OCI-LY7 (cell line): ENCODE data around the gene LYSMD4. TPM values are rescaled to one million over a fixed set of nuclear protein-coding genes. Genes with fewer than 3 reads are reported as not detected.
A peak's percentile ranks its signal among the peaks of the same experiment; 100 is the strongest.

Experiments used
- BruUV-seq: library from RNA; stranded (reverse); fragments of 400-500 nt; replicated peaks from 2 replicates; lab custom pipeline; 2021; lab: Mats Ljungman, UMichigan
- CTCF ChIA-PET: fragments of 300-600 bp; sonication (Branson Sonifier 250); formaldehyde crosslinking; loops from one replicate; lab custom pipeline; 2022; ENCODE audit warnings: antibody characterized with exemption; ENCODE audit not compliant: unreplicated experiment; lab: Charles Lee
- POLR2A ChIA-PET: fragments of 300-600 bp; sonication (Branson Sonifier 250); formaldehyde crosslinking; loops from one replicate; lab custom pipeline; 2022; ENCODE audit warnings: antibody characterized with exemption; lab: Charles Lee
- DNase-seq: peaks from one replicate; pipeline ENCODE4 v3.0.0-alpha.2; 2015; ENCODE audit warnings: low spot score
- H2AFZ ChIP-seq: fragments of 200-600 bp; sonication (generic), shearing (Covaris generic); 2 replicates; pipeline ENCODE4 v1.6.1; 2014; ENCODE audit warnings: mild to moderate bottlenecking, antibody characterized with exemption, low read length, moderate library complexity
- H3K27ac ChIP-seq: fragments of 200-600 bp; sonication (generic); 2 replicates; pipeline ENCODE4 v1.5.1; 2014; ENCODE audit warnings: mixed run types, low read depth, mild to moderate bottlenecking, moderate library complexity, low read length, inconsistent platforms; ENCODE audit not compliant: poor library complexity, severe bottlenecking
- H3K36me3 ChIP-seq: fragments of 200-600 bp; sonication (generic); 2 replicates; pipeline ENCODE4 v1.6.1; 2014; ENCODE audit warnings: mild to moderate bottlenecking, antibody characterized with exemption, low read length, moderate library complexity, mixed read lengths; ENCODE audit not compliant: insufficient read depth
- H3K4me1 ChIP-seq: fragments of 200-600 bp; sonication (generic); 2 replicates; pipeline ENCODE4 v1.5.1; 2014; ENCODE audit warnings: mild to moderate bottlenecking, low read length; ENCODE audit not compliant: insufficient read depth, poor library complexity, severe bottlenecking
- H3K4me2 ChIP-seq: fragments of 200-600 bp; sonication (generic); 2 replicates; pipeline ENCODE4 v1.6.1; 2014; ENCODE audit warnings: mild to moderate bottlenecking, low read length
- H3K4me3 ChIP-seq: fragments of 200-600 bp; sonication (generic); 2 replicates; pipeline ENCODE4 v1.5.1; 2014; ENCODE audit warnings: mild to moderate bottlenecking, low read depth, low read length; ENCODE audit not compliant: poor library complexity, severe bottlenecking
- H3K79me2 ChIP-seq: fragments of 200-600 bp; sonication (generic); 2 replicates; pipeline ENCODE4 v1.6.1; 2016; ENCODE audit warnings: low read depth, mild to moderate bottlenecking, low read length, moderate library complexity, mixed read lengths; ENCODE audit not compliant: insufficient read depth
- H3K9me2 ChIP-seq: fragments of 200-600 bp; sonication (generic); 2 replicates; pipeline ENCODE4 v1.6.1; 2016; ENCODE audit warnings: mild to moderate bottlenecking, low read length, mixed read lengths; ENCODE audit not compliant: insufficient read depth
- H3K9me3 ChIP-seq: fragments of 200-600 bp; sonication (generic); 2 replicates; pipeline ENCODE4 v1.6.1; 2014; ENCODE audit warnings: mild to moderate bottlenecking, mixed run types, low read length, mixed read lengths
- H4K20me1 ChIP-seq: fragments of 200-600 bp; sonication (generic); 2 replicates; pipeline ENCODE4 v1.6.1; 2014; ENCODE audit warnings: mild to moderate bottlenecking, antibody characterized with exemption, low read length, moderate library complexity, mixed read lengths; ENCODE audit not compliant: insufficient read depth
- CTCF ChIP-seq: fragments of 200-600 bp; sonication (generic); conservative IDR thresholded peaks from 2 replicates; pipeline ENCODE4 v1.5.1; 2014; ENCODE audit warnings: mild to moderate bottlenecking, antibody characterized with exemption, low read length, moderate library complexity, mixed read lengths
- EZH2phosphoT487 ChIP-seq: fragments of 200-600 bp; sonication (generic); IDR thresholded peaks from 2 replicates; pipeline ENCODE4 v1.6.1; 2018; ENCODE audit warnings: low read depth, borderline replicate concordance, mild to moderate bottlenecking, mixed run types, antibody characterized with exemption, low read length, moderate library complexity, mixed read lengths
- intact Hi-C: fragments of 100-400 bp; cut with micrococcal nuclease; formaldehyde crosslinking; loops from one replicate; pipeline ENCODE4 v1.10.0; 2022; ENCODE audit not compliant: unreplicated experiment
- total RNA-seq, 2 experiments: library from RNA; depleted of rRNA in 1 of 2; stranded (reverse); fragments of >200 nt in 1 of 2; shearing (Covaris generic) in 1 of 2; gene quantifications; 2 replicates each; pipeline ENCODE4 v1.2.3, GENCODE V29; 2014 to 2022

LYSMD4 gene
- total RNA-seq, 2 experiments from 2014 or later: 6.5 to 7.7 TPM

GRCh38 chr15:99704444-99704838, 28.8 kb downstream of the LYSMD4 start:
- H3K79me2 ChIP-seq: no peaks in the 10 kb centered on the region
- BruUV-seq: no TSS peak
- intact Hi-C loops: loop anchor here (1.0 to 10.0 kb wide), 5 partner anchors 140 to 431 kb away; partner anchors contain the start of gene MEF2A
- H3K36me3 ChIP-seq: no peaks in the 10 kb centered on the region
- POLR2A ChIA-PET: interaction anchor here (0.5 to 1.6 kb wide), 8 partner anchors 12 to 432 kb away, joined by 3 to 5 read pairs (median 4); no protein-coding TSS in a partner anchor
- no peaks in the 10 kb centered on the region for H4K20me1 ChIP-seq
- DNase-seq: peak; percentile 86
- H2AFZ ChIP-seq: no peak overlapping the region
- TF ChIP-seq EZH2phosphoT487 (no peak), CTCF (peak; percentile 94)
- H3K4me1 ChIP-seq: peaks cover 9% of the 10 kb centered on the region
- H3K9me3 ChIP-seq: no peaks in the 10 kb centered on the region
- CTCF ChIA-PET: interaction anchor here (0.5 to 1.6 kb wide), 5 partner anchors 29 to 769 kb away, joined by 3 to 9 read pairs (median 4); partner anchors contain the start of gene LYSMD4
- H3K4me3 ChIP-seq: no peak overlapping the region
- H3K4me2 ChIP-seq: no peak overlapping the region
- H3K27ac ChIP-seq: no peak overlapping the region
- H3K9me2 ChIP-seq: no peaks in the 10 kb centered on the region

- ChIA-PET POLR2A (interaction anchor here (0.5 to 1.6 kb wide), 8 partner anchors 12 to 431 kb away, joined by 3 to 4 read pairs (median 4); no protein-coding TSS in a partner anchor), CTCF (interaction anchor here (1.1 to 1.6 kb wide), 2 partner anchors 29 to 431 kb away, joined by 5 to 9 read pairs; partner anchors contain the start of gene LYSMD4)
- Histone ChIP-seq H3K27ac (peak overlapping the region; percentile 20), H3K79me2 (no peaks in the 10 kb centered on the region), H3K9me3 (no peaks in the 10 kb centered on the region), H2AFZ (no peak overlapping the region), H3K36me3 (no peaks in the 10 kb centered on the region), H3K4me1 (peaks cover 9% of the 10 kb centered on the region), H4K20me1 (no peaks in the 10 kb centered on the region), H3K4me3 (no peak overlapping the region), H3K4me2 (no peak overlapping the region), H3K9me2 (no peaks in the 10 kb centered on the region)
- TF ChIP-seq EZH2phosphoT487 (no peak), CTCF (no peak)
- intact Hi-C loops: loop anchor here (1.0 to 10.0 kb wide), 5 partner anchors 139 to 431 kb away; partner anchors contain the start of gene MEF2A
- no TSS peak for BruUV-seq
- DNase-seq: peak; percentile 16
Measured at GRCh38 chr15:99703603-99704443, 29.4 kb downstream of the LYSMD4 start.
